ENCODE measurements around the gene PRKG1.

DNA sequence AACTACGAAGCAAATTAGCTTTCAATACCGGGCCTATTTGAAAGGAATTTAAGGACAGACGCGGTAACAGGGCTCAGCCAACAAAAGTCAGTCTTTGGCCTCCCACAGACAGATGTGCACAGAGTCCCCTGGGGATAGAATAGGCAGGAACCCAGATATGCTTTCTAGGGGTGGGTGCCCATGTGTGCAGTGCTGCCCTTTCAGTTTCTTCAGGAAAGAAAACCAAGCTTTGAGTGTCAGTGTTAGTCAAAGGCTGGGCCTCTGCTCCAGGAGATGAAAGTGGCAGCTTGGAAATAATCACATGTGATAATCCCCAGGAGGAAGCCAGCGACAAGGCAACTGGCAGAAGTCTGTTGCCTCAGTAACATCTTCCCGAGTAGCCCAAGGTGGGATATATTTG, 668.9 kb downstream of the PRKG1 start:
- TF ChIP-seq, protein P1, sequence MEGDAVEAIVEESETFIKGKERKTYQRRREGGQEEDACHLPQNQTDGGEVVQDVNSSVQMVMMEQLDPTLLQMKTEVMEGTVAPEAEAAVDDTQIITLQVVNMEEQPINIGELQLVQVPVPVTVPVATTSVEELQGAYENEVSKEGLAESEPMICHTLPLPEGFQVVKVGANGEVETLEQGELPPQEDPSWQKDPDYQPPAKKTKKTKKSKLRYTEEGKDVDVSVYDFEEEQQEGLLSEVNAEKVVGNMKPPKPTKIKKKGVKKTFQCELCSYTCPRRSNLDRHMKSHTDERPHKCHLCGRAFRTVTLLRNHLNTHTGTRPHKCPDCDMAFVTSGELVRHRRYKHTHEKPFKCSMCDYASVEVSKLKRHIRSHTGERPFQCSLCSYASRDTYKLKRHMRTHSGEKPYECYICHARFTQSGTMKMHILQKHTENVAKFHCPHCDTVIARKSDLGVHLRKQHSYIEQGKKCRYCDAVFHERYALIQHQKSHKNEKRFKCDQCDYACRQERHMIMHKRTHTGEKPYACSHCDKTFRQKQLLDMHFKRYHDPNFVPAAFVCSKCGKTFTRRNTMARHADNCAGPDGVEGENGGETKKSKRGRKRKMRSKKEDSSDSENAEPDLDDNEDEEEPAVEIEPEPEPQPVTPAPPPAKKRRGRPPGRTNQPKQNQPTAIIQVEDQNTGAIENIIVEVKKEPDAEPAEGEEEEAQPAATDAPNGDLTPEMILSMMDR (IDR thresholded peaks at IDR 0.05), result no peak
- TF ChIP-seq EZH2 (IDR thresholded peaks at IDR 0.05) (no peak), EZH2phosphoT487 (IDR thresholded peaks at IDR 0.05) (no peak)
